T-cell (primary cell): ENCODE measurements around the gene CD4. TPM values are rescaled to one million over a fixed set of nuclear protein-coding genes. Genes with fewer than 3 reads are reported as not detected.

Source experiments
- ATAC-seq, 4 experiments: fragments of 200-7000 bp in 3 of 4; fragments of 150-1000 bp in 1 of 4; cut with Tn5 transposase; replicated peaks in 1 of 4; 1 replicate in 3 of 4; 2 replicates in 1 of 4; pipeline ENCODE4 v1.10.0; 2021; ENCODE audit warnings: moderate library complexity in 3 of 4, mild to moderate bottlenecking in 2 of 4, moderate number of reproducible peaks in 1 of 4
- CTCF ChIA-PET, 2 donors: fragments of 300-600 bp; sonication (Branson Sonifier 250); formaldehyde crosslinking; loops; one replicate each; lab custom pipeline; 2022; ENCODE audit warnings: antibody characterized with exemption in 2 of 2; lab: Charles Lee
- POLR2A ChIA-PET, 2 donors: fragments of 300-600 bp; sonication (Branson Sonifier 250); formaldehyde crosslinking; loops; one replicate each; lab custom pipeline; 2022; ENCODE audit warnings: antibody characterized with exemption in 2 of 2; lab: Charles Lee
- DNase-seq, 35 experiments: peaks; one replicate each; pipeline versions ENCODE4 v3.0.0 to v3.0.0-alpha.2; 2013 to 2023
- H3K27ac ChIP-seq: one replicate; pipeline ENCODE4 v1.5.1; 2013; ENCODE audit warnings: low read length
- H3K27me3 ChIP-seq, 2 experiments: replicated peaks in 1 of 2; 1 replicate in 1 of 2; 2 replicates in 1 of 2; pipeline versions ENCODE4 v1.6.1 to v1.7.0; 2013; ENCODE audit warnings: low read length in 1 of 2, mixed read lengths in 1 of 2; ENCODE audit not compliant: control insufficient read depth in 2 of 2, insufficient read depth in 2 of 2; ENCODE audit errors: extremely low read depth in 1 of 2
- H3K36me3 ChIP-seq, 2 donors: 1 replicate in 1 of 2; 2 replicates in 1 of 2; pipeline versions ENCODE4 v1.6.1 to v1.7.0; 2013; ENCODE audit warnings: low read length in 1 of 2; ENCODE audit not compliant: control insufficient read depth in 2 of 2, insufficient read depth in 1 of 2; ENCODE audit errors: extremely low read depth in 1 of 2
- H3K4me1 ChIP-seq, 2 experiments: 1 replicate in 1 of 2; 2 replicates in 1 of 2; pipeline versions ENCODE4 v1.6.1 to v1.7.0; 2013; ENCODE audit warnings: low read length in 2 of 2, mixed read lengths in 1 of 2; ENCODE audit not compliant: insufficient read depth in 2 of 2, control insufficient read depth in 1 of 2; ENCODE audit errors: extremely low read depth in 1 of 2
- H3K4me3 ChIP-seq, 2 donors: 1 replicate in 1 of 2; 2 replicates in 1 of 2; pipeline versions ENCODE4 v1.5.1 to v1.7.0; 2013; ENCODE audit warnings: mild to moderate bottlenecking in 2 of 2, low read length in 1 of 2, moderate library complexity in 1 of 2; ENCODE audit not compliant: control insufficient read depth in 1 of 2; ENCODE audit errors: extremely low read depth in 1 of 2
- H3K9me3 ChIP-seq: 2 replicates; pipeline ENCODE4 v1.7.0; 2013
- H3K27ac Mint-ChIP-seq, 2 donors: one replicate each; pipeline ENCODE4 v1.8.0; 2020 to 2021; ENCODE audit warnings: mild to moderate bottlenecking in 2 of 2, mixed read lengths in 2 of 2
- H3K27me3 Mint-ChIP-seq, 2 donors: one replicate each; pipeline ENCODE4 v1.8.0; 2021 to 2022; ENCODE audit warnings: mixed read lengths in 2 of 2
- H3K36me3 Mint-ChIP-seq: one replicate; pipeline ENCODE4 v1.8.0; 2021; ENCODE audit warnings: mixed read lengths
- H3K4me1 Mint-ChIP-seq, 3 donors: one replicate each; pipeline ENCODE4 v1.8.0; 2020 to 2022; ENCODE audit warnings: mixed read lengths in 3 of 3, mild to moderate bottlenecking in 1 of 3
- H3K4me3 Mint-ChIP-seq, 3 donors: one replicate each; pipeline ENCODE4 v1.8.0; 2020 to 2022; ENCODE audit warnings: mild to moderate bottlenecking in 3 of 3, mixed read lengths in 3 of 3, moderate library complexity in 3 of 3
- H3K9me3 Mint-ChIP-seq, 3 donors: one replicate each; pipeline ENCODE4 v1.8.0; 2020 to 2022; ENCODE audit warnings: mixed read lengths in 3 of 3
- WGBS: methylation state at CpG from one replicate; pipeline ENCODE4 v1.1.5; 2013; ENCODE audit warnings: missing lambda C conversion rate; ENCODE audit not compliant: insufficient coverage; 5-methylcytosine and 5-hydroxymethylcytosine counted together
- total RNA-seq, 35 experiments: library from RNA in 6 of 35; stranded (reverse) in 6 of 35; fragments of 120-200 nt in 1 of 35; gene quantifications; one replicate each; pipeline versions ENCODE4 v1.2.1 to v1.2.4 and lab custom pipeline; 2013 to 2026

Gene CD4
- total RNA-seq, 5 donors from 2014 or later (not counting 1 experiment from before 2014, with no cell fraction given) = 126 to 205 (median 154) TPM

- no peaks in the 10 kb centered on the region for H3K27me3 Mint-ChIP-seq
- Histone ChIP-seq H3K4me1 (peaks cover 0 to 6% of the 10 kb centered on the region in 2 experiments), H3K27ac (no peak overlapping the region), H3K27me3 (peaks cover 0 to 4% of the 10 kb centered on the region in 2 experiments), H3K36me3 (no peaks in the 10 kb centered on the region), H3K4me3 (no peak overlapping the region), H3K9me3 (no peaks in the 10 kb centered on the region)
- H3K4me1 Mint-ChIP-seq = peaks cover 2 to 7% (median 4%) of the 10 kb centered on the region in 3 donors
- no peak overlapping the region for H3K27ac Mint-ChIP-seq
- 92% methylated on average over 20 of the region's 26 CpGs for WGBS
- H3K9me3 Mint-ChIP-seq = no peaks in the 10 kb centered on the region
- no peak for DNase-seq
- no peak for ATAC-seq
- ChIA-PET CTCF (interaction anchor here in 1 of 2 donors (0.7 to 6.1 kb wide), 3 partner anchors 12 to 88 kb away, joined by 3 to 34 read pairs (median 3); partner anchors contain the start of gene MLF2), POLR2A (no interaction called here)
- no peaks in the 10 kb centered on the region for H3K36me3 Mint-ChIP-seq
- H3K4me3 Mint-ChIP-seq = no peak overlapping the region
These were observed 48.2 kb downstream of the CD4 start for GRCh38 chr12:6837370-6838060.

- Histone ChIP-seq H3K4me1 (peaks cover 0 to 6% of the 10 kb centered on the region in 2 experiments), H3K36me3 (no peaks in the 10 kb centered on the region), H3K27ac (no peak overlapping the region), H3K4me3 (no peak overlapping the region), H3K9me3 (no peaks in the 10 kb centered on the region), H3K27me3 (peaks cover 0 to 4% of the 10 kb centered on the region in 2 experiments)
- Mint-ChIP-seq H3K9me3 (no peaks in the 10 kb centered on the region), H3K36me3 (no peaks in the 10 kb centered on the region), H3K27me3 (no peaks in the 10 kb centered on the region), H3K4me3 (no peak overlapping the region), H3K4me1 (peaks cover 2 to 7% (median 4%) of the 10 kb centered on the region in 3 donors), H3K27ac (no peak overlapping the region)
- ATAC-seq (no peak), DNase-seq (no peak)
- 99% methylated on average over 8 of the region's 16 CpGs for WGBS
- CTCF ChIA-PET = interaction anchor here in 1 of 2 donors (1.0 kb wide), 1 partner anchor 8 kb away, joined by 5 read pairs; no protein-coding TSS in a partner anchor
- POLR2A ChIA-PET = no interaction called here
These were observed 49.5 kb downstream of the CD4 start for GRCh38 chr12:6838854-6839253.

- Mint-ChIP-seq H3K36me3 (no peaks in the 10 kb centered on the region), H3K4me3 (no peak overlapping the region), H3K27me3 (no peaks in the 10 kb centered on the region), H3K4me1 (peaks cover 2 to 7% (median 4%) of the 10 kb centered on the region in 3 donors), H3K9me3 (no peaks in the 10 kb centered on the region), H3K27ac (no peak overlapping the region)
- Histone ChIP-seq H3K27me3 (peaks cover 0 to 4% of the 10 kb centered on the region in 2 experiments), H3K27ac (no peak overlapping the region), H3K9me3 (no peaks in the 10 kb centered on the region), H3K36me3 (no peaks in the 10 kb centered on the region), H3K4me1 (peaks cover 0 to 6% of the 10 kb centered on the region in 2 experiments), H3K4me3 (no peak overlapping the region)
- CTCF ChIA-PET = interaction anchor here in 1 of 2 donors (1.0 kb wide), 1 partner anchor 9 kb away, joined by 5 read pairs; no protein-coding TSS in a partner anchor
- WGBS = 86% methylated on average over 6 of the region's 10 CpGs
- DNase-seq = no peak
- POLR2A ChIA-PET = no interaction called here
- no peak for ATAC-seq
These were observed 50.3 kb downstream of the CD4 start for GRCh38 chr12:6839482-6840201.

GRCh38 chr12:6840330-6840729 is 51.0 kb downstream of the CD4 start:
- no CpG with 5 or more reads among the region's 1 CpG for WGBS
- no peaks in the 10 kb centered on the region for H3K9me3 Mint-ChIP-seq
- H3K27ac ChIP-seq = no peak overlapping the region
- ChIA-PET POLR2A (interaction anchor here in 1 of 2 donors (0.6 kb wide), 1 partner anchor 488 kb away, joined by 3 read pairs; no protein-coding TSS in a partner anchor), CTCF (no interaction called here)
- H3K36me3 ChIP-seq = no peaks in the 10 kb centered on the region
- peaks cover 0 to 4% of the 10 kb centered on the region in 2 experiments for H3K27me3 ChIP-seq
- H3K36me3 Mint-ChIP-seq = no peaks in the 10 kb centered on the region
- peaks cover 0 to 6% of the 10 kb centered on the region in 2 experiments for H3K4me1 ChIP-seq
- H3K27me3 Mint-ChIP-seq = no peaks in the 10 kb centered on the region
- ATAC-seq = no peak
- H3K4me3 ChIP-seq = no peak overlapping the region
- no peak overlapping the region for H3K4me3 Mint-ChIP-seq
- H3K9me3 ChIP-seq = no peaks in the 10 kb centered on the region
- no peak overlapping the region for H3K27ac Mint-ChIP-seq
- no peak for DNase-seq
- H3K4me1 Mint-ChIP-seq = peaks cover 2 to 7% (median 4%) of the 10 kb centered on the region in 3 donors

GRCh38 chr12:6840761-6841515 is 51.6 kb downstream of the CD4 start, which contains the start of gene GNB3:
Gene GNB3, plus strand, starts transcription at chr12:6840925. Its CDS starts 363 bp downstream, at chr12:6841288.
- CTCF ChIA-PET = no interaction called here

More at GRCh38 chr12:6840761-6841515, 51.6 kb downstream of the CD4 start, which contains the start of gene GNB3:
- H3K9me3 ChIP-seq = no peaks in the 10 kb centered on the region
- POLR2A ChIA-PET = interaction anchor here in 1 of 2 donors (0.6 kb wide), 1 partner anchor 489 kb away, joined by 3 read pairs; no protein-coding TSS in a partner anchor
- H3K27me3 ChIP-seq = peaks cover 0 to 4% of the 10 kb centered on the region in 2 experiments
- no peaks in the 10 kb centered on the region for H3K9me3 Mint-ChIP-seq
- peaks cover 0 to 2% of the 10 kb centered on the region in 2 experiments for H3K4me1 ChIP-seq
- no peaks in the 10 kb centered on the region for H3K36me3 Mint-ChIP-seq
- no peaks in the 10 kb centered on the region for H3K36me3 ChIP-seq
- ATAC-seq = no peak
- no peak within 1 kb of the TSS for H3K4me3 Mint-ChIP-seq
- 87% methylated on average over 20 of the region's 24 CpGs for WGBS
- peaks cover 0 to 3% (median 0%) of the 10 kb centered on the region in 3 donors for H3K4me1 Mint-ChIP-seq
- DNase-seq = no peak
- H3K27ac ChIP-seq = no peak within 1 kb of the TSS
- no peaks in the 10 kb centered on the region for H3K27me3 Mint-ChIP-seq
- H3K27ac Mint-ChIP-seq = no peak within 1 kb of the TSS
- H3K4me3 ChIP-seq = no peak within 1 kb of the TSS
